IPS-18c (cell line): Measurements from ENCODE around the gene CDKN1C.

Experiments
- H3K4me3 ChIP-seq: 2 replicates; pipeline ENCODE4 v1.7.0; 2013; ENCODE audit warnings: low read depth, mild to moderate bottlenecking, low read length, moderate library complexity; ENCODE audit not compliant: insufficient read depth
- H3K9me3 ChIP-seq: one replicate; pipeline ENCODE4 v1.6.1; 2013; ENCODE audit warnings: mild to moderate bottlenecking, low read length, moderate library complexity; ENCODE audit not compliant: control insufficient read depth, insufficient read depth

The CDKN1C gene

DNA sequence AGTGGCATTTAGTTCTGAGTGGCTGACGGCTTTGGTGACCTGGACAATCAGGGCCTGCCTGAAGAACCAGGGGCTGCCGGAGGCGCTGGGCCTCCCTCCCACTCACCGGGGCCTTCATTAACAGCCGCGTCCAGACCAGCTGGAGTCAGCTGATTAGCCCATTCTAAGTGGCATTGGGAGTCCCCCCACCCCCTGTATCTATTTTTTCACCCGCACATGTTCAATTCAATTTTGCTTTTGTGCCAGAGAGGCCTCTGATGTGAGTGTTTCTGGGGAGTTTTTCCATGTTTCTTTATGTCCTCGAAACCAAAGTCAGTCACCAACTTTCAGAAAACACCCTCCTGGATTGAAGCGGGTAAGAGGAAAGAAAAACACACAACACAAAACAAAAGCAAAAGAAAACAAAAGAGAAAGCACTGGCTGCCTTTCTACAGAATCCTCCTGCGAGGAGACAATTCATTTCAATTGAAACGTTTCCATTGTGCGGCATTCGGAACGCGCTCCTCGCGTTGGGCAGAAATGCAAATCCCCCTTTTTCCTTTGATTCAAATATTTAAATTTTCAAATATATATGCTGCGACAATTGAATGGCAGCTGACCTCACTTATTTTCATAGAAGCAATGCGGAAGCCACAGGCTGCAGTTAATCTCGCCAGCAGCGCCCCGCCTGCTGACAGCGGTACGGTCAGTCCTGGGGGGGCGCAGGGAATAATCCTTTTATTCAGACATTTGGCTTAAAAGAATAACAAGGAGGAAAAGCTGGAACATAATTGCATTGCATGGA is 17.7 kb downstream of the CDKN1C start:
- Histone ChIP-seq H3K4me3 (no peak overlapping the region), H3K9me3 (no peaks in the 10 kb centered on the region)

DNA sequence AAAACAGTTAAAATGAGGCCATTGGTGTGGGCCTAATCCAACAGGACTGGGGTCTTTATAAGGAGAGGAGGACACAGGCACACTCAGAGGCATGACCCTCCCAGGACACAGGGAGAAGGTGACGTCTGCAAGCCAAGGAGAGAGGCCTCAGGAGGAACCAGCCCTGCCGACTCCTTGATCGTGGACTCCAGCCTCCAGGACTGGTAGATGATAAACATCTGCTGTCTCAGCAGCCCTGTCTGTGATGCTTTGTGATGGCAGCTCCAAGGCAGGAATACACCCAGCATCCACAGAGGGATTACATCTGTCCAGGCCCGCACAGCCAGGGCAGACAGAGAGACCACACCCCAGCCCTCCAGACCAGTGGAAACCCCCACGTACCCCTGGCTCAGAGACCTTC is 18.4 kb downstream of the CDKN1C start:
- no peaks in the 10 kb centered on the region for H3K9me3 ChIP-seq
- H3K4me3 ChIP-seq = no peak overlapping the region

GRCh38 chr11:2865922-2866577 is 19.5 kb downstream of the CDKN1C start:
- Histone ChIP-seq H3K4me3 (no peak overlapping the region), H3K9me3 (no peaks in the 10 kb centered on the region)

DNA sequence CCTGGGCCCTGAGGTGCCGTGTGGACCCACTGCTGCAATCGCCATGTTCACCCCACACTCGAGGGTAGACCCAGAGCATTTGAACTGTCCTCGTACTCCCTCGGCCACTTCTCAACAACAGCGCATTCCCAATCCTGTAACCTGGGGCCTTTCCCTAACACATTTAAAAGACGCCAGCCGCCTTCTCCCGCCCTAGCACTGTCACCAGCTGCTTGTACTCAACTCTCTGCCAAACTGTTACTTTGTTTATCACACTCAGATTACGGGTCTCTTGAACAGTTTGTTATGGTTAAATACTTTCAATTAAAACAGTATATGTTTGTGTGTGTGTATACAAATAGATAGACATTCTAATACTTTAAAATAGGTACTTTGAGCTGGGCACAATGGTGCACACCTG is 20.7 kb downstream of the CDKN1C start:
- Histone ChIP-seq H3K9me3 (no peaks in the 10 kb centered on the region), H3K4me3 (no peak overlapping the region)

DNA sequence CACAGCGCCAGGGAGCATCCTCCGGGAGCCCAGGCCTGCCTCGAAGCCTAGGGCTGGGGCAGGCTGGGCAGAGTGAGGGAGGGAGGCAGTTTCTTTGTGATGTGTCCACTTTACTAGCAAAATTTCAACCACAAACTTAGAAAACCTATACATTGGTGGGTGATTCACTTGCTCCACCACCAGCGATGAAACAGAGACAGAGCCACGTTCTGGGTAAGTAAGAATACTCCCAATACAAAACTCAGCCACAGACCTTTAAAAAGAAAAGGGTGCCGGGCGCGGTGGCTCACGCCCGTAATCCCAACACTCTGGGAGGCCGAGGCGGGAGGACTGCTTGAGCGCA is 22.3 kb downstream of the CDKN1C start:
- Histone ChIP-seq H3K9me3 (no peaks in the 10 kb centered on the region), H3K4me3 (peak overlapping the region; percentile 2; the same call in 1 of the 2 replicates)

DNA sequence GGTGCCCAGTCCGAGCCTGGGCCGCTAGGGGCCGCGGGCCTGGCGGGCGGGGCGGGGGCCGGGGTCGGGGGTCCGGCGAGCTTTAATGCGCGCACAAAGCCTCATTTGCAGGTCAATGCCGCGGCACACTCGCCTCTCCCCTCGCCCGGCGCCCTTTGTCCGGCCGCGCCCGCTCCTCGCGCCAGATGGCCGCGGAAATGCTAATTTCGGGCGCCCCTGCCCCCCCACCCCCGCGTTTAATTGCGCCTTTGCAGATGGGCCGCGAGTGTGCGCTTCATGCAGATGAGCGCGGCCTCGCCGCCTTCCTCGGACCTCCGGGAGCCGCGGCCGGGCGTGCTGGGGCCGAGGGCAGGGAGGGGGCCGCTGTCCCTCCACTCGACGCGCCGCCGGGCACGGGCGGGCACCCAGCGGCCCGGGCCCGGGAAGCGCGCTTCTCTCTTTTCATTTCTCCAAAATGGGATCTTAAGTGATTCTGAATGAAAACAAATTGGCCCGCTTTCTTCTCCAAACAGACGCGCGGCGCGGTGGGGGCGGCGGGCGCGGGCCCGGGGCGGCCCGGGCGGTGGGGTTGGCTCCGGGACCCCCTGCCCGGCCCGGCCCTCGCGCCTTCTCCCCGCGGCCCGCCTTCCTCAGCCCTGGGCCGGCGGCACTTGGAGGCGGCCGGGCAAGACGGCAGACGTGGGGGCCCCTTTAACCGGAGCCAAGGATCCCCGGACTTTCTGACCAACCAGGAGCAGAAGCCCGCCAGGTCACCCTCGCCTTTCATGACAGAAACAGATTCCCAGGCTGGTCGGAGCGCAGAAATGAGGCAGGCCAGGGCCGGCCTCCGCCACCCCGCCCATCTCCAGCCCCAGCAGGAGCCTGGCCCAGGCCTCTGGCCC is 22.9 kb downstream of the CDKN1C start:
- H3K9me3 ChIP-seq = no peaks in the 10 kb centered on the region
- peak overlapping the region; percentile 2; the same call in 1 of the 2 replicates for H3K4me3 ChIP-seq

- H3K9me3 ChIP-seq = no peaks in the 10 kb centered on the region
- H3K4me3 ChIP-seq = no peak overlapping the region
Observed at GRCh38 chr11:2860636-2861035, 24.9 kb downstream of the CDKN1C start.

DNA sequence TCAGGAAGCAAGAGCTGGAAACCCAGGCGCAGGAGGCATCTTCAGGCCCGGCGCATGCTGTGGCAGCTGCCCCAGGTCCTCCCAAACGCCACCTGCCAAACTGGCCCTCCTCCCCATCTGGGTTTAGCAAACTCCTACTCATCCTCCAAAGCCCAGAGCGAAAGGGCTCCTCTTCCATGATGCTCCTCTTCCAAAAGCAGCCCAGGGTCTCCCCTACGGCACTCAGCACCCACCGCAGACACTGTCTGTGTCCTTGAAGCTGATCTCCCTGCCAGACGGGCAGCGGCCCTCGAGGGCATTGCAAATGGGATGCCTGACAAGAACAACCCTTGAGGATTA is 25.9 kb downstream of the CDKN1C start:
- no peak overlapping the region for H3K4me3 ChIP-seq
- H3K9me3 ChIP-seq = no peaks in the 10 kb centered on the region

DNA sequence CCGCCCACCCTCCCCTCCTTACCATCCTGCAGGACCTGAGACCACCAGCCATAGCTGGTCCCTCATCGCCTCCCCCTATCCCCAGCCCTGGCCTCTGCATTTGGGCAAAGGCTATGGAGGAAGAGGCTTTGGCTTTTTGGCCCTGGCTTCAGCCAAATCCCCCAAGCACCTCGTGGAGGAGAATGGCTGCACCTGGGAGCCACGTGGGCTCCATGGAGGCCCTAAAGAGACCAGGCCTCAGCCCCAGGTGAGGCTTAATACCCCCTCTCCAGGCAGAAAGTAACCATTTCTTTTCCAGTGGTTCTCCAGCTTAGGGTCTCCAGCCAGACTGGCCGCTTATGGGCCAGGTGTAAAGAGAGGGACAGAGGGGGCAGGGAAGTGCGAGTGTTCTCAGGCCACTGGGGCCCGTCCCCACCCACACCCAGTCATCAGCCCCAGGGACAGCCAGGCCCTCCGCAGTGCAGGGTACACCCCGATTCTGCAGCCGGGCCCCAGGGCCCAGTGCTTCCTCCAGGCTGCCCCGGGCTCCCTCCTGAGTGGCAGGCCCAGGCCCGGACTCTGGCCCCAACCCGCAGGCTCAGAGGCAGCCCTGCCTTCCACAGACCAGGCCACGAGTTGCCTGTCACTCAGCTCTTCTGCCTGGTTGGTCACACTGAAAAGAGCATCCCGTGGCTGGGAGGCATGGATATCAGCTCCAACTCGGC is 26.4 kb downstream of the CDKN1C start:
- H3K9me3 ChIP-seq = no peaks in the 10 kb centered on the region
- no peak overlapping the region for H3K4me3 ChIP-seq

DNA sequence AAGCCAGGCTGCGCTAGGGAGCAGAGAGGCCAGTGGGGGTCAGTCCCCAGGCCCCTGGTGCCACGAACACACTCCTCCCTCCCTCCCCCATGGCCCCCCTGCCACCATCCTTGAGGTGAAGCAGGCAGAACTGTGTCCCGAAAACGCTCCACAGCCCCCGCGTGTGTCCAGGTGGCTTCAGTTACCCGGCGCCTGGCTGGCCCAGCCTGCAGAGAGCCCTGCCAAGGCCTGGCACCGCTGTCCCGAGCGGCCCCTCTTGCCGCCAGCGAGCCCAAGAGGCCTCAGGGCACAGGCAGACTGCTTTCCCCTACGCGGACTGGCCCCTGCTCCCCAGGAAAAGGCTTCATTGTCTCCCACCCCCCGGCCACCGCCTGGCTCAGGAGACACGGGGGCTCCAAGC is 27.7 kb downstream of the CDKN1C start:
- Histone ChIP-seq H3K9me3 (no peaks in the 10 kb centered on the region), H3K4me3 (no peak overlapping the region)

DNA sequence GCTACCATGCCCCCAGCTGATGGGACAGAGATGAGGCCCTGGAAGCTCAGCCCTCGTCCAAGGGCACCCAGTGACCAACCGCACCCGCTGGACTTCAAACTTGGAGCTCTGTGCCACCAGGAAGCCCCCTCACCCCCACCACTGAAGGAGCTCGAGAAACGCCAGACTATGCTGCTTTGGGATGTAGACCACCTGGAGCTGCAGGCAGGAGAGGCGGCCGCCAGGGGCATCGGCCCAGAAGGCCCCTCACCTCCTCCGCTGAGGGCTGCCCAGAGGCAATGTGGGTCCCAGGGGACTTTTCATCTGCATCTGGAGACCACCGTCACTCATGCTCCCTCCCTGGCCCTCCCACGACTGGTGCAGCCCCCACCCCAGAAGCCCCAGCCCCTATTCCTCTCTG is 28.3 kb downstream of the CDKN1C start:
- no peak overlapping the region for H3K4me3 ChIP-seq
- H3K9me3 ChIP-seq = no peaks in the 10 kb centered on the region

DNA sequence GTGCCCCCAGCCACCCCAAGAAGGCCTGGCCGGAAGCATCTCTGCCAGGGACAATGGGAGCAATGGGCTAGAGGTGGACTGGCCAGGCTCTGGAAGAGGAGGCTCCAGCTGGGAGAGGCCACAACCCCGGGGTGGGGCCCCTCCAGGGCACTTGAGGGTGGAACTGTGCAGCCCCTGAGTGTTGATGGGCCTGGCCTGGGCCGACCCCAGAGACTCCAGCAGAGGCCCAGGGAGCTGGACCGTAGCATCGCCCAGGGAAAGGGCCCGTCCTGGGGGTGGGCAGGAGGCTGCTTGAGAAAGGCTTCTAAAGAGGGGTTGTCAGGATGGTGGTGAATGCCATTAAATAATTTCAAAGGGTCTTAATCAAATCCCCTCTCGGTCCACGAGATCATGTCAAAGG is 30.4 kb downstream of the CDKN1C start:
- H3K4me3 ChIP-seq = no peak overlapping the region
- no peaks in the 10 kb centered on the region for H3K9me3 ChIP-seq

DNA sequence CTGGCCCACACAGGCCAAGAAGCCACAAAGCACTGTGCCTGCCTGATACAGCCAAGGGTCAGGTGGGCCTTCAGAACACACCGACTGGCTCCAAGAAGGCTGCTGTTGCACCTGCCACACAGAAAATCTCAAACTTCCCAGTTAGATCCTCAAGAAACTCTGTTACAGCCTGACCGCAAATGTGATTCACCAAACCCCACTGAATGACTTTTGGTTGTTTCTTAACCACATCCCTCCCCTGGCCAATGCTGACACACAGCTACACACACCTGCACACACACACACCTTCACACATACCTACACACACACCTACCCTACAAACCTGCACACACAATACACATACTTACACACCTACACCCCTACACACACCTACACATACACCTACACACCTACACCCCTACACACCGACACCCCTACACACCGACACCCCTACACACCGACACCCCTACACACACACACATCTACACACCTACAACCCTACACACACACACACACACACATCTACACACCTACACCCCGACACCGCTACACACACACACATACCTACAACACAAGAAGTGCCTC is 31.5 kb downstream of the CDKN1C start:
- no peaks in the 10 kb centered on the region for H3K9me3 ChIP-seq
- H3K4me3 ChIP-seq = no peak overlapping the region

DNA sequence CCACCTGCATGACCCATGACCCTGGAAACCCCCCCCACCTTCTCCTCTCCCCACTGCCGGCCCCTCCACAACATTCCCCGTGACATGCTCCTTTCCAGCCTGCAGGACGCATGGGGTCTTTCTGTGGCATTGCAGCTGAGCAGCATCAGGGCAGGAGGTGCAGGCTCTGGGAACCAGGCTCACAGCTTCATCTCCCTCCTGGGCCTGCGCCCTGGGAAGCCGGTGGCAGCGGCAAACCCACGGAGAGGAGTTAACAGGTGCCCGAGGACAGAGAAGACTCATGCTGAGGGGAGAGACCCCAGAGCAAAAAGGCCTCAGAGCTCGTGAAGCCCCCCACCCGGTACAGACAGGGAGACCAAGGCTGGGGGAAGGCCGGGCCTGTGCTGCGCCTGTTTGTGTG is 32.2 kb downstream of the CDKN1C start:
- H3K4me3 ChIP-seq = no peak overlapping the region
- no peaks in the 10 kb centered on the region for H3K9me3 ChIP-seq

- H3K4me3 ChIP-seq = no peak overlapping the region
- H3K9me3 ChIP-seq = no peaks in the 10 kb centered on the region
Observed at GRCh38 chr11:2849994-2850770, 35.4 kb downstream of the CDKN1C start.

- Histone ChIP-seq H3K4me3 (no peak overlapping the region), H3K9me3 (no peaks in the 10 kb centered on the region)
Observed at GRCh38 chr11:2848497-2848896, 37.1 kb downstream of the CDKN1C start.

DNA sequence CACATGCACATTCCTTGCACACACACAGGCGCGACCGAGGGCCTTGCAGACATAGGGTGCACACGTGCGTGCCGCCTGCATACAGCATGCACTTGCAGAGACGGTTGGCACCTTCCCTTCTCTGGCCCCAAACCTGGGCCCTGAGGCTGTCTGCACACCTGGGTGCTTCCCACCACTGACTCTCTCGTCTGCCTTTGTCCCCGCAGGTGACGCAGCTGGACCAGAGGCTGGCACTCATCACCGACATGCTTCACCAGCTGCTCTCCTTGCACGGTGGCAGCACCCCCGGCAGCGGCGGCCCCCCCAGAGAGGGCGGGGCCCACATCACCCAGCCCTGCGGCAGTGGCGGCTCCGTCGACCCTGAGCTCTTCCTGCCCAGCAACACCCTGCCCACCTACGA is 38.0 kb downstream of the CDKN1C start:
- no peak overlapping the region for H3K4me3 ChIP-seq
- no peaks in the 10 kb centered on the region for H3K9me3 ChIP-seq
